ENCODE data around the gene BTG1.

BTG1 gene

GRCh38 chr12:92123780-92124688, 21.6 kb downstream of the BTG1 start:
- H3K9me3 ChIP-seq = no peaks in the 10 kb centered on the region
- H3K36me3 ChIP-seq = no peaks in the 10 kb centered on the region
- no peak for DNase-seq
- H3K27me3 ChIP-seq = no peaks in the 10 kb centered on the region
- TF ChIP-seq CTCF (IDR thresholded peaks at IDR 0.05; ENCODE audit: low read depth, low read length) = no peak
- H3K4me3 ChIP-seq (ENCODE audit: low read depth, low read length) = no peak overlapping the region
- no peaks in the 10 kb centered on the region for H3K4me1 ChIP-seq

- Histone ChIP-seq H3K4me3 (ENCODE audit: low read depth, low read length) (no peak overlapping the region), H3K36me3 (no peaks in the 10 kb centered on the region), H3K9me3 (no peaks in the 10 kb centered on the region), H3K27me3 (no peaks in the 10 kb centered on the region), H3K4me1 (no peaks in the 10 kb centered on the region)
- no peak for TF ChIP-seq CTCF (IDR thresholded peaks at IDR 0.05; ENCODE audit: low read depth, low read length)
- DNase-seq = no peak
These were observed 22.5 kb downstream of the BTG1 start for GRCh38 chr12:92122941-92123779.

GRCh38 chr12:92121826-92122225, 23.8 kb downstream of the BTG1 start:
- Histone ChIP-seq H3K27me3 (no peaks in the 10 kb centered on the region), H3K4me1 (no peaks in the 10 kb centered on the region), H3K9me3 (no peaks in the 10 kb centered on the region), H3K36me3 (no peaks in the 10 kb centered on the region), H3K4me3 (ENCODE audit: low read depth, low read length) (no peak overlapping the region)
- TF ChIP-seq CTCF (IDR thresholded peaks at IDR 0.05; ENCODE audit: low read depth, low read length) = no peak
- DNase-seq = no peak

- H3K36me3 ChIP-seq = no peaks in the 10 kb centered on the region
- H3K27me3 ChIP-seq = no peaks in the 10 kb centered on the region
- no peak for TF ChIP-seq CTCF (IDR thresholded peaks at IDR 0.05; ENCODE audit: low read depth, low read length)
- peaks cover 6% of the 10 kb centered on the region; the same call in 1 of the 2 replicates for H3K4me1 ChIP-seq
- DNase-seq = no peak
- no peak overlapping the region for H3K4me3 ChIP-seq (ENCODE audit: low read depth, low read length)
- no peaks in the 10 kb centered on the region for H3K9me3 ChIP-seq
These were observed 26.7 kb downstream of the BTG1 start for GRCh38 chr12:92118826-92119536.

- TF ChIP-seq CTCF (IDR thresholded peaks at IDR 0.05; ENCODE audit: low read depth, low read length) = no peak
- Histone ChIP-seq H3K9me3 (no peaks in the 10 kb centered on the region), H3K36me3 (no peaks in the 10 kb centered on the region), H3K4me1 (peaks cover 9% of the 10 kb centered on the region), H3K27me3 (no peaks in the 10 kb centered on the region), H3K4me3 (ENCODE audit: low read depth, low read length) (no peak overlapping the region)
- DNase-seq = no peak
These were observed 30.8 kb downstream of the BTG1 start for GRCh38 chr12:92114834-92115233.

Measured in BE2C (cell line).